HEK293 (cell line): ENCODE measurements around the gene GRM2.

Source experiments
- CTCF ChIA-PET: fragments of 350-600 bp; formaldehyde crosslinking; extraction: SDS; loops from one replicate; lab custom pipeline; 2021; ENCODE audit warnings: antibody characterized with exemption; lab: Yijun Ruan, JAX
- POLR2A ChIA-PET: fragments of 300-600 bp; formaldehyde crosslinking; extraction: SDS; loops from one replicate; lab custom pipeline; 2020; ENCODE audit warnings: antibody characterized with exemption, inconsistent platforms; lab: Yijun Ruan, JAX
- H3K27ac ChIP-seq: fragments of 200-500 bp; sonication (Bioruptor generic); 2 replicates; pipeline ENCODE4 v1.5.1; 2014; ENCODE audit warnings: low read depth, low read length, control low read depth, inconsistent platforms; ENCODE audit errors: extremely low read depth
- H3K36me3 ChIP-seq, 2 experiments: fragments of 200-500 bp in 1 of 2; sonication (Bioruptor generic) in 1 of 2; 1 replicate in 1 of 2; 2 replicates in 1 of 2; pipeline ENCODE4 v1.5.1; 2014 to 2017; ENCODE audit warnings: inconsistent platforms in 2 of 2, low read length in 2 of 2; ENCODE audit not compliant: control insufficient read depth in 2 of 2, insufficient read depth in 1 of 2
- H3K4me1 ChIP-seq: fragments of 200-500 bp; sonication (Bioruptor generic); 2 replicates; pipeline ENCODE4 v1.5.1; 2014; ENCODE audit warnings: mild to moderate bottlenecking, low read length, inconsistent platforms; ENCODE audit not compliant: control insufficient read depth, insufficient read depth
- H3K4me3 ChIP-seq: 2 replicates; pipeline ENCODE4 v1.5.1; 2011; ENCODE audit warnings: low read depth, mild to moderate bottlenecking, control low read depth, low read length, moderate library complexity
- H3K9me3 ChIP-seq: fragments of 200-500 bp; sonication (Bioruptor generic); 2 replicates; pipeline ENCODE4 v1.5.1; 2014; ENCODE audit warnings: low read depth, low read length, inconsistent platforms; ENCODE audit not compliant: control insufficient read depth, insufficient read depth
- AEBP2 ChIP-seq: fragments of 450-650 bp; formaldehyde crosslinking; IDR thresholded peaks from 2 replicates; pipeline ENCODE4 v1.5.1; 2016; ENCODE audit warnings: missing biosample characterization, missing genetic modification characterization, borderline replicate concordance
- BCL6B ChIP-seq: fragments of 450-650 bp; formaldehyde crosslinking; IDR thresholded peaks from 2 replicates; pipeline ENCODE4 v1.5.1; 2017; ENCODE audit warnings: missing biosample characterization, missing genetic modification characterization
- HOXC10 ChIP-seq: sonication (generic); formaldehyde crosslinking; IDR thresholded peaks from 2 replicates; pipeline ENCODE4 v1.8.1; 2023; ENCODE audit warnings: mild to moderate bottlenecking, missing genetic modification reagents
- KLF7 ChIP-seq: fragments of 450-650 bp; formaldehyde crosslinking; IDR thresholded peaks from 2 replicates; pipeline ENCODE4 v1.5.1; 2016; ENCODE audit warnings: missing biosample characterization, missing genetic modification characterization, borderline replicate concordance
- KLF8 ChIP-seq: fragments of 450-650 bp; formaldehyde crosslinking; IDR thresholded peaks from 2 replicates; pipeline ENCODE4 v1.5.1; 2016; ENCODE audit warnings: missing biosample characterization, missing genetic modification characterization
- SETDB1 ChIP-seq: IDR thresholded peaks from one replicate; pipeline ENCODE4 v1.6.1; 2017; ENCODE audit warnings: mild to moderate bottlenecking, low read length, moderate library complexity, mixed read lengths; ENCODE audit not compliant: insufficient read length
- SP3 ChIP-seq: fragments of 450-650 bp; formaldehyde crosslinking; IDR thresholded peaks from 2 replicates; pipeline ENCODE4 v1.5.1; 2016; ENCODE audit warnings: missing biosample characterization, missing genetic modification characterization
- SP7 ChIP-seq: fragments of 450-650 bp; formaldehyde crosslinking; IDR thresholded peaks from 2 replicates; pipeline ENCODE4 v1.5.1; 2016; ENCODE audit warnings: missing biosample characterization, missing genetic modification characterization
- ZBTB49 ChIP-seq: fragments of 450-650 bp; formaldehyde crosslinking; IDR thresholded peaks from 2 replicates; pipeline ENCODE4 v1.5.1; 2016; ENCODE audit warnings: missing biosample characterization, missing genetic modification characterization, low read depth
- ZNF138 ChIP-seq: fragments of 450-650 bp; formaldehyde crosslinking; IDR thresholded peaks from 2 replicates; pipeline ENCODE4 v1.5.1; 2016; ENCODE audit warnings: missing biosample characterization, missing genetic modification characterization, borderline replicate concordance
- ZNF155 ChIP-seq: fragments of 450-650 bp; formaldehyde crosslinking; IDR thresholded peaks from 2 replicates; pipeline ENCODE4 v1.5.1; 2016; ENCODE audit warnings: missing biosample characterization, missing genetic modification characterization
- ZNF174 ChIP-seq: fragments of 450-650 bp; formaldehyde crosslinking; IDR thresholded peaks from 2 replicates; pipeline ENCODE4 v1.5.0; 2017; ENCODE audit warnings: missing biosample characterization, mild to moderate bottlenecking, missing genetic modification characterization
- ZNF202 ChIP-seq: fragments of 450-650 bp; formaldehyde crosslinking; IDR thresholded peaks from 2 replicates; pipeline ENCODE4 v1.5.1; 2016; ENCODE audit warnings: missing biosample characterization, missing genetic modification characterization, borderline replicate concordance
- ZNF223 ChIP-seq: fragments of 450-650 bp; formaldehyde crosslinking; IDR thresholded peaks from 2 replicates; pipeline ENCODE4 v1.5.1; 2016; ENCODE audit warnings: missing biosample characterization, missing genetic modification characterization
- ZNF324 ChIP-seq: fragments of 450-650 bp; formaldehyde crosslinking; IDR thresholded peaks from 2 replicates; pipeline ENCODE4 v1.5.1; 2016; ENCODE audit warnings: missing biosample characterization, missing genetic modification characterization
- ZNF335 ChIP-seq: fragments of 450-650 bp; formaldehyde crosslinking; conservative IDR thresholded peaks from 2 replicates; pipeline ENCODE4 v1.5.1; 2016; ENCODE audit warnings: missing biosample characterization, missing genetic modification characterization
- ZNF398 ChIP-seq: fragments of 450-650 bp; formaldehyde crosslinking; IDR thresholded peaks from 2 replicates; pipeline ENCODE4 v1.5.1; 2017; ENCODE audit warnings: missing biosample characterization, missing genetic modification characterization
- ZNF423 ChIP-seq: fragments of 450-650 bp; formaldehyde crosslinking; IDR thresholded peaks from 2 replicates; pipeline ENCODE4 v1.5.1; 2016; ENCODE audit warnings: missing biosample characterization, missing genetic modification characterization
- ZNF544 ChIP-seq: fragments of 450-650 bp; formaldehyde crosslinking; IDR thresholded peaks from 2 replicates; pipeline ENCODE4 v1.5.0; 2017; ENCODE audit warnings: missing biosample characterization, missing genetic modification characterization
- ZNF639 ChIP-seq: fragments of 450-650 bp; formaldehyde crosslinking; IDR thresholded peaks from 2 replicates; pipeline ENCODE4 v1.5.1; 2016; ENCODE audit warnings: missing biosample characterization, missing genetic modification characterization
- ZNF704 ChIP-seq: fragments of 450-650 bp; formaldehyde crosslinking; IDR thresholded peaks from 2 replicates; pipeline ENCODE4 v1.5.1; 2016; ENCODE audit warnings: missing biosample characterization, missing genetic modification characterization
- ZNF747 ChIP-seq: fragments of 450-650 bp; formaldehyde crosslinking; IDR thresholded peaks from 2 replicates; pipeline ENCODE4 v1.5.1; 2016; ENCODE audit warnings: missing biosample characterization, missing genetic modification characterization
- ZNF837 ChIP-seq: fragments of 450-650 bp; formaldehyde crosslinking; IDR thresholded peaks from 2 replicates; pipeline ENCODE4 v1.5.1; 2016; ENCODE audit warnings: missing biosample characterization, missing genetic modification characterization
- ZSCAN4 ChIP-seq: fragments of 450-650 bp; formaldehyde crosslinking; IDR thresholded peaks from 2 replicates; pipeline ENCODE4 v1.5.1; 2017; ENCODE audit warnings: missing biosample characterization, missing genetic modification characterization

GRM2 gene

GRCh38 chr3:51734572-51734907 is 27.7 kb downstream of the GRM2 start (continued):
- TF ChIP-seq AEBP2 (tag by site-specific recombination), result no peak
- no peak for TF ChIP-seq ZNF335 (tag by site-specific recombination)
- TF ChIP-seq ZSCAN4 (tag by site-specific recombination), result no peak
- TF ChIP-seq ZNF138 (tag by site-specific recombination), result no peak

- Histone ChIP-seq H3K27ac (no peak overlapping the region), H3K9me3 (no peaks in the 10 kb centered on the region), H3K4me1 (no peaks in the 10 kb centered on the region), H3K36me3 (no peaks in the 10 kb centered on the region), H3K4me3 (no peak overlapping the region)
- ChIA-PET POLR2A (no interaction called here), CTCF (interaction anchor here (1.0 kb wide), 2 partner anchors 16 to 84 kb away, joined by 3 to 4 read pairs; no protein-coding TSS in a partner anchor)
- no peak for TF ChIP-seq ZNF747 (tag by site-specific recombination)
- no peak for TF ChIP-seq ZNF704 (tag by site-specific recombination)
- no peak for TF ChIP-seq SETDB1
- TF ChIP-seq ZNF398, result no peak
- no peak for TF ChIP-seq SP3 (tag by site-specific recombination)
- no peak for TF ChIP-seq BCL6B (tag by site-specific recombination)
- no peak for TF ChIP-seq ZNF202
- no peak for TF ChIP-seq KLF7 (tag by site-specific recombination)
- no peak for TF ChIP-seq ZNF324 (tag by site-specific recombination)
Measured at GRCh38 chr3:51735039-51735438, 28.2 kb downstream of the GRM2 start.

GRCh38 chr3:51735950-51736349 is 29.1 kb downstream of the GRM2 start:
- ChIA-PET CTCF (interaction anchor here (0.7 kb wide), 1 partner anchor 17 kb away, joined by 3 read pairs; no protein-coding TSS in a partner anchor), POLR2A (no interaction called here)
- no peak overlapping the region for H3K27ac ChIP-seq
- no peaks in the 10 kb centered on the region for H3K4me1 ChIP-seq
- no peaks in the 10 kb centered on the region for H3K36me3 ChIP-seq
- no peaks in the 10 kb centered on the region for H3K9me3 ChIP-seq
- no peak overlapping the region for H3K4me3 ChIP-seq
- TF ChIP-seq SP7 (tag by site-specific recombination) (no peak), ZNF837 (tag by site-specific recombination) (no peak), KLF7 (tag by site-specific recombination) (no peak), ZNF174 (tag by site-specific recombination) (no peak), ZNF423 (tag by site-specific recombination) (no peak), HOXC10 (CRISPR knock-in tag) (no peak), KLF8 (tag by site-specific recombination) (no peak), ZNF223 (no peak), ZNF155 (tag by site-specific recombination) (no peak), ZBTB49 (tag by site-specific recombination) (no peak), ZNF639 (tag by site-specific recombination) (no peak), ZNF544 (tag by site-specific recombination) (no peak)
